OCI-LY3 (cell line): ENCODE data around the gene TSN.

Source experiments
- H2AFZ ChIP-seq: fragments of 200-600, 300-600 bp; shearing (Covaris generic); 2 replicates; pipeline ENCODE4 v1.6.0; 2014; ENCODE audit warnings: antibody characterized with exemption, low read depth, low read length
- H3K27ac ChIP-seq: fragments of 200-600, 300-600 bp; sonication (generic); 2 replicates; pipeline ENCODE4 v1.5.1; 2014; ENCODE audit warnings: mild to moderate bottlenecking, low read length, moderate library complexity, mixed read lengths
- H3K27me3 ChIP-seq: fragments of 200-600, 300-600 bp; sonication (generic); 2 replicates; pipeline ENCODE4 v1.6.1; 2014; ENCODE audit warnings: low read depth, low read length, mixed read lengths
- H3K36me3 ChIP-seq: fragments of 200-600, 300-600 bp; sonication (generic); replicated peaks from 2 replicates; pipeline ENCODE3; 2014; ENCODE audit warnings: low read depth, low read length, mixed read lengths
- H3K4me1 ChIP-seq: fragments of 300-600, 200-600 bp; sonication (generic); 2 replicates; pipeline ENCODE4 v1.6.1; 2014; ENCODE audit warnings: low read length, mixed read lengths
- H3K4me2 ChIP-seq: fragments of 200-600, 300-600 bp; sonication (generic); 2 replicates; pipeline ENCODE4 v1.6.1; 2014; ENCODE audit warnings: low read length, mixed read lengths
- H3K4me3 ChIP-seq: fragments of 300-600, 200-600 bp; sonication (generic); 2 replicates; pipeline ENCODE4 v1.5.1; 2014; ENCODE audit warnings: antibody characterized with exemption, mild to moderate bottlenecking, low read length, moderate library complexity
- H3K79me2 ChIP-seq: fragments of 300-600, 200-600 bp; shearing (Covaris generic); 2 replicates; pipeline ENCODE4 v1.6.1; 2014; ENCODE audit warnings: mild to moderate bottlenecking, low read length, mixed read lengths
- H3K9ac ChIP-seq: fragments of 300-600, 200-600 bp; shearing (Covaris generic); 2 replicates; pipeline ENCODE4 v1.6.0; 2014; ENCODE audit warnings: mild to moderate bottlenecking, low read length, moderate library complexity
- H3K9me3 ChIP-seq: fragments of 200-600, 300-600 bp; shearing (Covaris generic); 2 replicates; pipeline ENCODE4 v1.6.1; 2014; ENCODE audit warnings: low read length, mixed read lengths; ENCODE audit not compliant: insufficient read depth
- H4K20me1 ChIP-seq: fragments of 200-600, 300-600 bp; sonication (generic); 2 replicates; pipeline ENCODE4 v1.6.1; 2016; ENCODE audit warnings: low read length, mixed read lengths; ENCODE audit not compliant: insufficient read depth
- CTCF ChIP-seq: fragments of 200-600, 300-600 bp; sonication (generic); IDR thresholded peaks from 2 replicates; pipeline ENCODE4 v1.5.1; 2014; ENCODE audit warnings: antibody characterized with exemption, low read length, low read depth
- EZH2phosphoT487 ChIP-seq: fragments of 200-600 bp; shearing (Covaris generic); IDR thresholded peaks from 2 replicates; pipeline ENCODE4 v1.6.1; 2018; ENCODE audit warnings: antibody characterized with exemption, mixed run types, low read depth

The TSN gene

GRCh38 chr2:121791290-121791689 is 35.8 kb downstream of the TSN start:
- Histone ChIP-seq H3K4me3 (no peak overlapping the region), H4K20me1 (no peaks in the 10 kb centered on the region), H3K4me2 (no peak overlapping the region), H3K27ac (no peak overlapping the region), H3K9me3 (no peaks in the 10 kb centered on the region), H2AFZ (no peak overlapping the region), H3K4me1 (no peaks in the 10 kb centered on the region), H3K27me3 (peaks cover 8% of the 10 kb centered on the region; the same call in 1 of the 2 replicates), H3K9ac (no peak overlapping the region), H3K79me2 (no peaks in the 10 kb centered on the region), H3K36me3 (no peaks in the 10 kb centered on the region)
- TF ChIP-seq EZH2phosphoT487, result no peak
- TF ChIP-seq CTCF, result no peak

- no peaks in the 10 kb centered on the region for H4K20me1 ChIP-seq
- H2AFZ ChIP-seq, result no peak overlapping the region
- no peaks in the 10 kb centered on the region for H3K79me2 ChIP-seq
- H3K27me3 ChIP-seq, result peaks cover 8% of the 10 kb centered on the region; the same call in 1 of the 2 replicates
- H3K36me3 ChIP-seq, result no peaks in the 10 kb centered on the region
- H3K4me2 ChIP-seq, result no peak overlapping the region
- no peak overlapping the region for H3K4me3 ChIP-seq
- H3K9me3 ChIP-seq, result no peaks in the 10 kb centered on the region
- no peaks in the 10 kb centered on the region for H3K4me1 ChIP-seq
- H3K9ac ChIP-seq, result no peak overlapping the region
- TF ChIP-seq CTCF (no peak), EZH2phosphoT487 (no peak)
- no peak overlapping the region for H3K27ac ChIP-seq
Observed at GRCh38 chr2:121791801-121792221, 36.4 kb downstream of the TSN start.

GRCh38 chr2:121793816-121794215 is 38.4 kb downstream of the TSN start:
- peaks cover 5% of the 10 kb centered on the region; the same call in 1 of the 2 replicates for H3K27me3 ChIP-seq
- no peaks in the 10 kb centered on the region for H4K20me1 ChIP-seq
- TF ChIP-seq CTCF, result no peak
- TF ChIP-seq EZH2phosphoT487, result no peak
- H3K79me2 ChIP-seq, result no peaks in the 10 kb centered on the region
- no peak overlapping the region for H3K4me2 ChIP-seq
- H3K9ac ChIP-seq, result no peak overlapping the region
- H3K4me1 ChIP-seq, result no peaks in the 10 kb centered on the region
- no peaks in the 10 kb centered on the region for H3K9me3 ChIP-seq
- H3K4me3 ChIP-seq, result no peak overlapping the region
- H2AFZ ChIP-seq, result no peak overlapping the region
- no peak overlapping the region for H3K27ac ChIP-seq
- H3K36me3 ChIP-seq, result no peaks in the 10 kb centered on the region

GRCh38 chr2:121794233-121794632 is 38.8 kb downstream of the TSN start:
- H3K27me3 ChIP-seq, result peaks cover 5% of the 10 kb centered on the region; the same call in 1 of the 2 replicates
- H3K9ac ChIP-seq, result no peak overlapping the region
- H3K4me2 ChIP-seq, result no peak overlapping the region
- no peaks in the 10 kb centered on the region for H4K20me1 ChIP-seq
- H2AFZ ChIP-seq, result no peak overlapping the region
- H3K9me3 ChIP-seq, result no peaks in the 10 kb centered on the region
- no peak overlapping the region for H3K4me3 ChIP-seq
- TF ChIP-seq EZH2phosphoT487, result no peak
- TF ChIP-seq CTCF, result no peak
- no peak overlapping the region for H3K27ac ChIP-seq
- H3K36me3 ChIP-seq, result no peaks in the 10 kb centered on the region
- H3K4me1 ChIP-seq, result no peaks in the 10 kb centered on the region
- no peaks in the 10 kb centered on the region for H3K79me2 ChIP-seq
